HCT116 (cell line): ENCODE measurements around the gene MAOA. TPM values are rescaled to one million over a fixed set of nuclear protein-coding genes. Genes with fewer than 3 reads are reported as not detected.

Experiments used
- ATAC-seq: fragments of 200-7000 bp; cut with Tn5 transposase; 2 replicates; pipeline ENCODE4 v1.9.1; 2020; ENCODE audit warnings: mild to moderate bottlenecking, moderate library complexity
- BruUV-seq: library from RNA; stranded (reverse); fragments of 400-500 nt; replicated peaks from 2 replicates; lab custom pipeline; 2021; lab: Mats Ljungman, UMichigan
- CTCF ChIA-PET: fragments of 300-600 bp; sonication (Branson Sonifier 250); formaldehyde crosslinking; loops from one replicate; lab custom pipeline; 2021; ENCODE audit warnings: antibody characterized with exemption; lab: Charles Lee
- POLR2A ChIA-PET: fragments of 300-600, 350-600 bp; sonication (Branson Sonifier 250); formaldehyde crosslinking; loops from one replicate; lab custom pipeline; 2021; ENCODE audit warnings: antibody characterized with exemption; lab: Charles Lee
- RAD21 ChIA-PET, 2 experiments: fragments of 300-600 bp; sonication (Branson Sonifier 250); formaldehyde crosslinking; loops; one replicate each; lab custom pipeline; 2023; ENCODE audit warnings: low total read pairs in 2 of 2; ENCODE audit not compliant: uncharacterized antibody in 2 of 2, unreplicated experiment in 2 of 2, low non-redundant PET in 1 of 2; lab: Charles Lee
- DNase-seq: peaks from one replicate; pipeline ENCODE4 v3.0.0-alpha.2; 2010; ENCODE audit warnings: low read depth, low spot score
- H2AFZ ChIP-seq: fragments of 200-600 bp; shearing (Covaris generic), sonication (generic); 2 replicates; pipeline ENCODE4 v1.6.1; 2017; ENCODE audit warnings: low read depth, mixed run types, mixed read lengths, antibody characterized with exemption, low read length; ENCODE audit not compliant: poor library complexity, severe bottlenecking
- H3K27ac ChIP-seq: 2 replicates; pipeline ENCODE4 v1.5.1; 2012; ENCODE audit warnings: low read depth, low read length
- H3K27me3 ChIP-seq: fragments of 200-600 bp; sonication (generic); 2 replicates; pipeline ENCODE4 v1.6.1; 2016; ENCODE audit warnings: mixed run types, low read length, mixed read lengths; ENCODE audit not compliant: insufficient read depth
- H3K36me3 ChIP-seq, 2 experiments: fragments of 200-500 bp in 1 of 2; fragments of 200-600 bp in 1 of 2; sonication (Bioruptor generic) in 1 of 2; sonication (generic) in 1 of 2; 2 replicates each; pipeline versions ENCODE4 v1.5.1 to v1.6.1; 2014 to 2016; ENCODE audit warnings: low read length in 2 of 2, inconsistent platforms in 1 of 2, mixed read lengths in 1 of 2, mixed run types in 1 of 2; ENCODE audit not compliant: insufficient read depth in 2 of 2, control insufficient read depth in 1 of 2
- H3K4me1 ChIP-seq, 2 experiments: fragments of 200-600 bp in 1 of 2; sonication (generic) in 1 of 2; 2 replicates each; pipeline versions ENCODE4 v1.5.1 to v1.6.1; 2012 to 2017; ENCODE audit warnings: low read length in 2 of 2, inconsistent platforms in 1 of 2, mild to moderate bottlenecking in 1 of 2, mixed read lengths in 1 of 2, mixed run types in 1 of 2, moderate library complexity in 1 of 2; ENCODE audit not compliant: insufficient read depth in 2 of 2, control insufficient read depth in 1 of 2
- H3K4me2 ChIP-seq: fragments of 200-600 bp; sonication (generic); 2 replicates; pipeline ENCODE4 v1.6.1; 2017; ENCODE audit warnings: mixed run types, low read length, mixed read lengths
- H3K4me3 ChIP-seq, 2 experiments: fragments of 200-600 bp in 1 of 2; sonication (generic) in 1 of 2; replicated peaks in 1 of 2; 2 replicates each; pipeline ENCODE4 v1.5.1; 2011 to 2016; ENCODE audit warnings: low read length in 2 of 2, control low read depth in 1 of 2, low read depth in 1 of 2, mild to moderate bottlenecking in 1 of 2, mixed read lengths in 1 of 2, mixed run types in 1 of 2
- H3K79me2 ChIP-seq: fragments of 200-600 bp; sonication (generic); 2 replicates; pipeline ENCODE4 v1.6.1; 2017; ENCODE audit warnings: mild to moderate bottlenecking, mixed run types, low read length, moderate library complexity, mixed read lengths; ENCODE audit not compliant: insufficient read depth
- H3K9ac ChIP-seq: fragments of 200-600 bp; sonication (generic); 2 replicates; pipeline ENCODE4 v1.6.1; 2016; ENCODE audit warnings: low read length, mixed read lengths
- H3K9me2 ChIP-seq: fragments of 200-600 bp; sonication (generic), shearing (Covaris generic); 2 replicates; pipeline ENCODE4 v1.6.1; 2017; ENCODE audit warnings: mixed run types, mild to moderate bottlenecking, moderate library complexity; ENCODE audit not compliant: insufficient read depth
- H3K9me3 ChIP-seq, 2 experiments: fragments of 200-500 bp in 1 of 2; fragments of 200-600 bp in 1 of 2; sonication (Bioruptor generic) in 1 of 2; sonication (generic) in 1 of 2; 2 replicates each; pipeline ENCODE4 v1.6.1; 2014 to 2017; ENCODE audit warnings: low read length in 2 of 2, mixed read lengths in 2 of 2, inconsistent platforms in 1 of 2, low read depth in 1 of 2, mild to moderate bottlenecking in 1 of 2, mixed run types in 1 of 2, moderate library complexity in 1 of 2; ENCODE audit not compliant: control insufficient read depth in 1 of 2, insufficient read depth in 1 of 2
- H4K20me1 ChIP-seq: fragments of 200-600 bp; sonication (generic), shearing (Covaris generic); 2 replicates; pipeline ENCODE4 v1.6.1; 2017; ENCODE audit warnings: mixed run types, mild to moderate bottlenecking, moderate library complexity; ENCODE audit not compliant: insufficient read depth
- CEBPB ChIP-seq: IDR thresholded peaks from 2 replicates; pipeline ENCODE4 v1.6.1; 2012; ENCODE audit warnings: low read depth
- ELF1 ChIP-seq: IDR thresholded peaks from 2 replicates; pipeline ENCODE4 v1.6.1; 2012; ENCODE audit warnings: low read depth, borderline replicate concordance
- EZH2 ChIP-seq: fragments of 200-600 bp; sonication (generic); IDR thresholded peaks from 2 replicates; pipeline ENCODE4 v1.6.1; 2017; ENCODE audit warnings: antibody characterized with exemption, mixed run types
- POLR2A ChIP-seq: IDR thresholded peaks from 2 replicates; pipeline ENCODE4 v1.7.0; 2011; ENCODE audit warnings: borderline replicate concordance; ENCODE audit not compliant: insufficient read depth, insufficient read length; ENCODE audit errors: extremely low read depth
- RAD21 ChIP-seq: IDR thresholded peaks from 2 replicates; pipeline ENCODE4 v1.6.1; 2012; ENCODE audit warnings: low read depth, mild to moderate bottlenecking
- SIN3A ChIP-seq: IDR thresholded peaks from 2 replicates; pipeline ENCODE4 v1.6.1; 2012; ENCODE audit warnings: low read depth
- SP1 ChIP-seq: IDR thresholded peaks from 2 replicates; pipeline ENCODE4 v1.6.1; 2012; ENCODE audit warnings: low read depth
- SRF ChIP-seq: IDR thresholded peaks from 2 replicates; pipeline ENCODE4 v1.6.1; 2012; ENCODE audit warnings: low read depth
- YY1 ChIP-seq: IDR thresholded peaks from 2 replicates; pipeline ENCODE4 v1.6.1; 2011; ENCODE audit warnings: low read length, low read depth, moderate library complexity, mild to moderate bottlenecking; ENCODE audit not compliant: insufficient replicate concordance; ENCODE audit errors: extremely low read depth
- ZBTB33 ChIP-seq: IDR thresholded peaks from 2 replicates; pipeline ENCODE4 v1.6.1; 2011; ENCODE audit warnings: mild to moderate bottlenecking, low read length, moderate library complexity; ENCODE audit not compliant: insufficient replicate concordance; ENCODE audit errors: extremely low read depth
- intact Hi-C: fragments of 100-400 bp; cut with micrococcal nuclease; formaldehyde crosslinking; loops from 2 replicates; pipeline ENCODE4 v1.10.0; 2022
- total RNA-seq: library from RNA; stranded (reverse); gene quantifications from one replicate; pipeline ENCODE4 v1.2.1, GENCODE V29; 2021; ENCODE audit not compliant: unreplicated experiment
- TF ChIP-seq, protein P1 (sequence below): IDR thresholded peaks from 2 replicates; pipeline ENCODE4 v1.6.1; 2012

Gene MAOA
- total RNA-seq, 1 experiment from 2014 or later, result 13.6 TPM

GRCh38 chrX:43707812-43708548, 51.9 kb downstream of the MAOA start (continued):
- TF ChIP-seq ZBTB33 (no peak), YY1 (no peak), SIN3A (no peak), RAD21 (no peak), ELF1 (no peak), CEBPB (no peak), SRF (no peak), POLR2A (no peak)

DNA sequence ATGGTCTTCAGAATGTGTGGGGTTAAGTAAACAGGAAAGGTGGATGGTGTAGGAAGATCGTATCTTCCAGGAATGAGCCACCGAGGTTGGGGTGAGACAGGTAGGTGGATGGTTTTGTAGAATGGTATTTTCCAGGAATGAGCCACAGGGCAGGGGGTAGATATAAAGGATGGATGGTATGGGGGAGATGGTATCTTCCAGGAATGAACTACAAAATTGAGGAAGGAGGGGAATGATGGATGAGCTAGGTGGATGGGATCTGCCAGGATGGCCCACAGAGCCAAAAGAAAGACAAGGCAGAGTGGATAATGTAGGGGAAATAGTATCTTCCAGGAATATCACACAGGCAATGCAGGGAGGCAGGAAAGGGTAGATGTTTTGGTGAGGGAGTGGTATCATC, 60.0 kb downstream of the MAOA start:
- Histone ChIP-seq H3K9me2 (no peaks in the 10 kb centered on the region), H3K4me1 (no peaks in the 10 kb centered on the region), H3K27ac (no peak overlapping the region), H3K4me3 (no peak overlapping the region), H3K4me2 (no peak overlapping the region), H4K20me1 (no peaks in the 10 kb centered on the region), H2AFZ (no peak overlapping the region), H3K27me3 (no peaks in the 10 kb centered on the region), H3K9me3 (no peaks in the 10 kb centered on the region), H3K36me3 (no peaks in the 10 kb centered on the region), H3K9ac (no peak overlapping the region), H3K79me2 (no peaks in the 10 kb centered on the region)
- ATAC-seq (no peak), DNase-seq (no peak)
- BruUV-seq, result no TSS peak
- CTCF ChIA-PET, result no interaction called here
- intact Hi-C loops, result no loop called here
- POLR2A ChIA-PET, result no interaction called here
- no peak for TF ChIP-seq ELF1
- no peak for TF ChIP-seq YY1
- TF ChIP-seq, protein P1, sequence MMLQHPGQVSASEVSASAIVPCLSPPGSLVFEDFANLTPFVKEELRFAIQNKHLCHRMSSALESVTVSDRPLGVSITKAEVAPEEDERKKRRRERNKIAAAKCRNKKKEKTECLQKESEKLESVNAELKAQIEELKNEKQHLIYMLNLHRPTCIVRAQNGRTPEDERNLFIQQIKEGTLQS, result no peak
- no peak for TF ChIP-seq EZH2
- no peak for TF ChIP-seq SP1
- TF ChIP-seq CEBPB, result no peak
- RAD21 ChIA-PET, result no interaction called here
